Measurements from ENCODE around the gene TGFBRAP1.

DNA sequence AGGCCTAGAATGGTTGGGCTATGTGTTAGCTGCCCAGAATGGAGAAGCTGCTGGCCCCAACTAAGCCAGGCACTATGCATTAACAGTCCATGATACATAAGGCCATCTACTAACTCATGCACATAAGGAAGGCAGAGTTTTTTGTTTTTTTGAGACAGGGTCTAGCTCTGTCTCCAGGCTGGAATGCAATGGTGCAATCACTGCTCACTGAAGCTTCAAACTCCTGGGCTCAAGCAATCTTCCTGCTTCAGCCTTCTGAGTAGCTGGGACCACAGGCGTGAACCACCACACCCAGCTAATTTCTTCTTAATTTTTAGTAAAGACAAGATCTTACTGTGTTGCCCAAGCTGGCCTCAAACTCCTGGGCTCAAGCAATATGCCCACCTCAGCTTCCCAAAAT is 50.4 kb downstream of the TGFBRAP1 start:
- TF ChIP-seq CTCF (IDR thresholded peaks at IDR 0.05; ENCODE audit: extremely low read depth in 1 of 2, insufficient read depth in 1 of 2, low read depth in 1 of 2, low read length in 2 of 2) (no peak), POLR2AphosphoS5 (IDR thresholded peaks at IDR 0.05; ENCODE audit: insufficient read depth, low read depth, low read length) (no peak), EZH2 (IDR thresholded peaks at IDR 0.05; ENCODE audit: borderline replicate concordance, low read depth, low read length, severe bottlenecking) (no peak)
